GM18867 (cell line): ENCODE data around the gene RFX8.
"Not testable (repeated sequence)": the region's sequence is repeated elsewhere in the genome, so short reads cannot be mapped to it uniquely, and the experiment has no call there.

Source experiments
- ATAC-seq: cut with Tn5 transposase; IDR thresholded peaks from one replicate; pipeline ENCODE4 v1.9.1; 2021; ENCODE audit warnings: mild to moderate bottlenecking, moderate library complexity; ENCODE audit not compliant: unreplicated experiment

The RFX8 gene

DNA sequence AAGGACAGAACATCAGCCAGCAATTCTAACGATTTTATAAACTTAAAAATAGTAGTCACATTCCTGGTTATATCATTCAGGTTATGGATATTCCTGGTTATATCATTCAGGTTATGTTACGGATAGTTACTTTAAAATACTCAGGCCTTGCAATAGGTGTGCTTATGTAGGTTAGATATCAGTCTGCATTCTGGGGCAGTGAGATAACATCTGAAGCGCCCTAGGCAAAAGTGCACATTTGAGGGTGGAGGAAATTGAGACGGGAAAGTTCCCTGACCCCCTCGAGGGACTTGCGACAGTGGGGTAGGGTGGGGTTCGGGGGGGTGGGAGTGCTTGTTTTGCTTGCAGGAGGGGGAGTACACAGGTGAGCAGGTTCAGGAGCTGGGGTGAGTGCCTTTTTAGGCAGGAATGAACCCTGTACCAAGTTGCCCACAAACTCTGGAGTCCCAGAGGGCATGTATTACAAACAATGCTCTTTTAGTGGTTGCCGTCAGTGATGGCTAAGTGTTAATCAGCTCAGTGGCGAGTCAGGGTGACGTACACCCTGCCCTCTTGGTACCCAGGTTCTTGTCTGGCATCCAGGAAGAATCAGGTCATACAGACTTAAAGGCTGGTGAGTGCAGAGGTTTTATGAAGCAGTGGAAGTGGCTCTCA lies 119.4 kb downstream of the RFX8 start:
- ATAC-seq = no peak

DNA sequence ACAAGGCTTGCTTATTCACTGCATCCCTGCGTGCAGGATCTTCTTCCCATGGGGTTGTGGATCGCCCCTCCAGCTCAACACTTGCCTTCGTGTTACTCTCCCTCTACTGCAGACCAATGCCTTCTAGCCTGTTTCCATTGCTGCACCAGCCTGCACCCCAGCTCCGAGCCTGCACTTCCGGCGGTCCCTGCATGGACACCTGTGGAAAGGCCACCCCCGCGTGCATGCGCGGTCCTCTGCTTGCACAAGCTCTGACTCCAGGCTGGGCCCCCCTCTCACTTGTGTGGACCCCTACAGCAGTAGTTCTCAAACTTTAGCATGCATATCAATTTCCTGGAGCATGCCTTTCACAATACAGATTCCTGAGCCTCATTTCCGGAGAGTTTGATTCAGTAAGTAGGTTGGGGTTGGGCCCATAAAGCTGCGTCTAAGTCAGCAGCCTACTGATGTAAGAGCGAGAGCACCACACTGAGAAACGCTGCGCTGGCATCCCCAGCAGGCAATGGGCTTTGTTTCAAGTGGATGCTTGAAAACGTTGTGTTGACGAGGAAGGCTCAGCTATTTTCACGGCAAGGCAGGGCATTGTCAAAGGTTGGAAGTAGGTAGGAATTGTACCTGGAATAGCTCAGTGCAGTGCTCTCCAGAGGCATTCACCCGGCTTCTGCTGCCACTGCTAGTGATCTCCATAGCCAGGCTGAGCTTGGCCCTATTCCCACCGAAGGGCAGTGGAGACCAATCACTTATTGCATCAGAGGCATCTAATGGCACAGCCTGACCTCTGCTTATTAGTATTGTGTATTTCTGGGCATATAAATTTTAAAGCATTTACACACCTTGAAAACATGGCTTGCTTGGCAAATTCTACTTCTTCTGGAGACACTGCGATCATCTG lies 120.2 kb downstream of the RFX8 start:
- no peak for ATAC-seq

DNA sequence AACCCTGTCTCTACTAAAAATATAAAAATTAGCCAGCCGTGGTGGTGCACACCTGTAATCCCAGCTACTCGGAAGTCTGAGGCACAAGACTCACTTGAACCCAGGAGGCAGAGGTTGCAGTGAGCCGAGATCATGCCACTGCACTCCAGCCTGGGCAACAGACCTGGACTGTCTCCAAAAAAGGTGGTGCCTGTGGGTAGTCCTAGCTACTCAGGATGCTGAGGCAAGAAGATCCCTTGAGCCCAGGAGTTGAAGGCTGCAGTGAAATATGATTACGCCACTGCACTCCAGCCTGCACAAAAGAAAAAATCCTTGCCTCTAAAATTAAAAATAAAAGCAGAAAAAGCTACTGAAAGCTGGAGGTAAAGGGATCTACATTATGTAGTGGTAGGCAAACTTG lies 122.3 kb downstream of the RFX8 start:
- not testable (repeated sequence) for ATAC-seq

DNA sequence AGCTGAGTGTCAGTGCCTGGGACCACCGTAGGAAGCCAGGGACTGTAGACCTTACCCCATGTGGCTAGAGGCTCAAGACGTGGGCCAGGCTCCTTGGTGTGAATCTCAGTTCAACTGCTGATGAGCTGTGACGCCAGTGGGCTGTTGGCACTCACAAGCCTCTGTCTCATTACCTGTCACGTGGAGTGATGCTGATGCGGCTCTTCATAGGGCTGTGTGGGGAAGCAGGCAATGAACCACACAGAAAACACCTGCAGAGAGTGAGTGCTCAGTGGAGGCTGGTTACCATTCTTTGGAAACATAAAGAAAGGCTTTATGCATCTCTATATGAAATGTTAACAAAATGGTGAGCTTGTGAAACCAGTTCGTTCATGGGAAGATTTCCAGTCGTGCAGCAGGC lies 123.7 kb downstream of the RFX8 start:
- no peak for ATAC-seq

DNA sequence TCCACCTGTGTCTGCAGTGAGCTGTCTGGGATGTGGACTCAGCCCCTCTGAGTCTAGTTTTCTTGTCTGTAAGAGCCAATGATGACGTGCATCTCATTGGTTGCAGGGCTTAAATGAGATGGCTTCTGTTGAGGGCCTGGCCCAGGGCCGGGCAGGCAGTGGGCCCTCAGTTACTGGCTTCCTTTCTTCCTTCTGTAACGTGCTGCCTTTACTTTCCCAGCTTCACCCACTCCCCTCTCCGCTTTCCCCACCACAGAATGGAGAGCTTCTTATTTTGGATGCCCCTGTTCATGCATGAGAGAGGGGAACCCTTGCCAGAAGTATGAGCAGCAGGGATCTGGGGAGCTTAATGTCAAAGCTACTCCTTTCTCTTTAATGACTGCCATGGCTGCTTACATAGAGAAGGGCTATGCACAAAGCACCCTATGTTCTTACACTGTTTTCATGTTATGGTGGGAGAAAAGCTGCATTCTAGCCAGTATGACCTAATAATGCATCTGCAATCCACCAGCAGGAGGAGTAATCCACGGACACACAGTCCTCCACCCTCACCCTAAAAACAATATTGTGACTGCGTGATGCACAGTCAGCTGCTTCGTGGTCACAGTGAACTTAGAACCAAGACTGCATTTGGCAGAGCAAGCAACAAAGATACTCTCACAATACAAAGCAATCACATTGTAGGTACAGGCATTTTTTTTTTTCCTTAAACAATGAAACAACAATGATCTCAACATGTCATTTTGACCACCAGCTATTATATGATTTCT lies 124.8 kb downstream of the RFX8 start:
- ATAC-seq = no peak

DNA sequence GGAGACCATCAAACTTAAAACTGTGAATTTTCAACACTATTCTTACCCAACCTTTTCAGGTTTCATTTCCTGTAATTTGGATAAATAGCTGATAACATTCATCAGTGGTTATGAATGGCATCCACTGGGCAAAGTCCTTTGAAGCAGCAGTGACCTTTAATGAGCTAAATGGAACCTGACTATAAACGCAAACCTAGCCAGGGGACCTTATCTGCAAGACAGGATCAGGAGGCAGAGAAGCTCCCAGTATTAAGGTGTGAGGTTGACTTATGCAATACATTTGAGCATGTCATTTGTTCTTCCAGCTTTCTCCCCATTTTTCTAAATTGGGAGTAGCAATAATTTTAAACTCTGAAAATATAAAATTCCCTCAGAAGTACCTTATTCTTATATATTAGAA lies 126.0 kb downstream of the RFX8 start:
- no peak for ATAC-seq
